Skeletal muscle tissue (tissue), 4 donors: Measurements from ENCODE around the gene TNP2. TPM values are rescaled to one million over a fixed set of nuclear protein-coding genes. Genes with fewer than 3 reads are reported as not detected.
A peak's percentile ranks its signal among the peaks of the same experiment; 100 is the strongest.

ENCODE experiments used
- H3K27ac ChIP-seq: one replicate; pipeline ENCODE4 v1.7.0; 2013; ENCODE audit warnings: mild to moderate bottlenecking, low read depth, low read length, inconsistent platforms
- H3K27me3 ChIP-seq, 3 donors: one replicate each; pipeline ENCODE4 v1.7.0; 2013; ENCODE audit warnings: low read length in 3 of 3; ENCODE audit not compliant: control insufficient read depth in 3 of 3, insufficient read depth in 3 of 3
- H3K36me3 ChIP-seq, 3 donors: one replicate each; pipeline ENCODE4 v1.7.0; 2013; ENCODE audit warnings: low read length in 3 of 3; ENCODE audit not compliant: control insufficient read depth in 3 of 3, insufficient read depth in 3 of 3
- H3K4me1 ChIP-seq, 3 donors: one replicate each; pipeline ENCODE4 v1.7.0; 2013; ENCODE audit warnings: low read length in 3 of 3, mild to moderate bottlenecking in 3 of 3; ENCODE audit not compliant: control insufficient read depth in 3 of 3, insufficient read depth in 3 of 3
- H3K4me3 ChIP-seq, 3 donors: one replicate each; pipeline ENCODE4 v1.7.0; 2013; ENCODE audit warnings: low read length in 3 of 3
- H3K9ac ChIP-seq, 3 donors: one replicate each; pipeline ENCODE4 v1.7.0; 2013; ENCODE audit warnings: low read length in 3 of 3, mild to moderate bottlenecking in 3 of 3, moderate library complexity in 2 of 3, low read depth in 1 of 3
- H3K9me3 ChIP-seq, 3 donors: one replicate each; pipeline ENCODE4 v1.7.0; 2013; ENCODE audit warnings: low read length in 3 of 3; ENCODE audit not compliant: control insufficient read depth in 3 of 3
- total RNA-seq: library from RNA; depleted of rRNA; stranded (reverse); fragments of >200 nt; gene quantifications from one replicate; pipeline ENCODE4 v1.2.3, GENCODE V29; 2014
- donor health status: Osteomylitis.

TNP2 gene
- total RNA-seq, 1 donor from 2014 or later, result not detected

- peak within 1 kb of the TSS; percentile 97 for H3K27ac ChIP-seq
Observed at GRCh38 chr16:11255737-11256660, 13.1 kb downstream of the TNP2 start, which contains the start of gene SOCS1. Gene SOCS1 (minus strand): TSS chr16:11256204. CDS start chr16:11255478, 726 bp downstream.

DNA sequence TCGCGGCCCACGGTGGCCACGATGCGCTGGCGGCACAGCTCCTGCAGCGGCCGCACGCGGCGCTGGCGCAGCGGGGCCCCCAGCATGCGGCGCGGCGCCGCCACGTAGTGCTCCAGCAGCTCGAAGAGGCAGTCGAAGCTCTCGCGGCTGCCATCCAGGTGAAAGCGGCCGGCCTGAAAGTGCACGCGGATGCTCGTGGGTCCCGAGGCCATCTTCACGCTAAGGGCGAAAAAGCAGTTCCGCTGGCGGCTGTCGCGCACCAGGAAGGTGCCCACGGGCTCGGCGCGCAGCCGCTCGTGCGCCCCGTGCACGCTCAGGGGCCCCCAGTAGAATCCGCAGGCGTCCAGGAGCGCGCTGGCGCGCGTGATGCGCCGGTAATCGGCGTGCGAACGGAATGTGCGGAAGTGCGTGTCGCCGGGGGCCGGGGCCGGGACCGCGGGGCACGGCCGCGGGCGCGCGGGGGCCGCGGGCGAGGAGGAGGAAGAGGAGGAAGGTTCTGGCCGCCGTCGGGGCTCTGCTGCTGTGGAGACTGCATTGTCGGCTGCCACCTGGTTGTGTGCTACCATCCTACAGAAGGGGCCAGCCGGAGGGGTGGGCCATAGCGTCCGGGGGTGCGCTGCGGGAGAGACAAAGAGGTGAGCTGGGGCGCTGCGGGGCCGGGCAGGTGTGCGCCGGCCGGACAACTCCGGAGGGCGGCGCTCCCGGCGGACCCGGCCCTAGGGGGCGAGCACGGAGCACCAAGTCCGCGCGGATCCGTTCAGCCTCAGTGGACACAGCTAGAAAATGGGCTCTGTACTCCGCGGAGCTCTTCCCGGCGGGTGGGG, 14.0 kb downstream of the TNP2 start:
- H3K4me1 ChIP-seq, result peaks cover 20 to 32% (median 30%) of the 10 kb centered on the region in 3 donors
- no peaks in the 10 kb centered on the region for H3K36me3 ChIP-seq
- peak overlapping the region; percentile 68 for H3K27ac ChIP-seq
- H3K9me3 ChIP-seq, result no peaks in the 10 kb centered on the region
- no peaks in the 10 kb centered on the region for H3K27me3 ChIP-seq
- H3K9ac ChIP-seq, result peak overlapping the region in 2 of 3 donors; percentile 74 to 79
- H3K4me3 ChIP-seq, result peak overlapping the region; percentile 48 to 81 (median 71)

More at GRCh38 chr16:11255737-11256660, 13.1 kb downstream of the TNP2 start, which contains the start of gene SOCS1:
- Histone ChIP-seq H3K36me3 (no peaks in the 10 kb centered on the region), H3K27me3 (no peaks in the 10 kb centered on the region), H3K4me3 (peak within 1 kb of the TSS; percentile 79 to 82 (median 81)), H3K9ac (peak within 1 kb of the TSS; percentile 87 to 95 (median 93)), H3K4me1 (peaks cover 20 to 32% (median 30%) of the 10 kb centered on the region in 3 donors), H3K9me3 (no peaks in the 10 kb centered on the region)

- Histone ChIP-seq H3K4me1 (peaks cover 19 to 30% (median 28%) of the 10 kb centered on the region in 3 donors), H3K27me3 (no peaks in the 10 kb centered on the region), H3K9ac (peak overlapping the region in 2 of 3 donors; percentile 29 to 79), H3K36me3 (no peaks in the 10 kb centered on the region), H3K9me3 (no peaks in the 10 kb centered on the region), H3K27ac (no peak overlapping the region), H3K4me3 (peak overlapping the region in 2 of 3 donors; percentile 50 to 71)
Observed at GRCh38 chr16:11253995-11254912, 14.9 kb downstream of the TNP2 start.

DNA sequence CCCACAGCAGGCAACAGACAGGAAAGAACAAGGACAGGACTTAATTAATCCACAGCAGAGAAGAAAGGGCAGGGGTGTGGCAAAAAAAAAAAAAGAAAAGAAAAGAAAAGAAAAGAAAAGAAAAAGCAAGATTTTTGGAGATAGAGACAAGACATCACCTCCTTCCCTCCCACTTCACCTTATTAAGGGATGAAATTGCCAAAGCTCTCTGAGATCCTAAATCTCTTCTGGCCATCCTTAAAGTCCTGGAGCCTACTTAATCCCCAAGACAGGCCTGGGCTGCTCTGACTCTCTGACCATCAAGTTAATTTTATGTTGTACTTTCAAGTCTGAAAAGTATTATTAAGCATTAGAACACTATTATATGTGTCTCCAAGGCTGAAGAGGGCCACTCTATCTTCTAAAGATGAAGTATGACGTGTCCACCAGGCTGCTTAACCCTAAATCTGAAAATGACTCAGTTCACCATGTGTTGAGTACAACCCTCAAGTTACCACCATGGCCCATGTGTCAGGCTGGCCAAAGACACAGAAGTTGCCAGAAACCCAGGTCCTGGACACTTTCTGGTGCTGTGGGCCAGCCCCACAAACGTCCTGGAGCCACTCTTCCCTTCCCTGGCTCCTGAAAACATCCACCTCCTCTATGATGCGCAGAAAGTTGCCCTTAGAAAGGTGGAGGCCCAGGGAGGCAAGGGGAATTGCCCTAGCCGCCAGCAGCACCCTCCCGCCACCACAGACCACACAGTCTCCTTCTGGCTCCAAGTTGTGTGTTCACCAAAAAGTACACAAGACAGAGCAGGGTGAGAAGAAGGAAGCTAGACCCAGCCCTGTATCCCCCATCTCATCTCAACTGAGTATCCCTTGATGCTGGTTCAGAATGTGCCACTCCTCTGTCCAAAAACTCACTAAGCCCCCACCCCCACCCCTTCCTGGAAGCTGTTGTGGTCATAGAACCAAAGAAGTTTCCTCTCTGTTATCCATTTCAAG, 15.8 kb downstream of the TNP2 start:
- H3K4me1 ChIP-seq, result peaks cover 13 to 22% (median 18%) of the 10 kb centered on the region in 3 donors
- H3K9me3 ChIP-seq, result no peaks in the 10 kb centered on the region
- H3K27me3 ChIP-seq, result no peaks in the 10 kb centered on the region
- H3K36me3 ChIP-seq, result no peaks in the 10 kb centered on the region
- peak overlapping the region in 1 of 3 donors; percentile 29 for H3K9ac ChIP-seq
- H3K27ac ChIP-seq, result no peak overlapping the region
- no peak overlapping the region for H3K4me3 ChIP-seq

GRCh38 chr16:11252482-11252931, 16.6 kb downstream of the TNP2 start:
- H3K27ac ChIP-seq, result no peak overlapping the region
- H3K36me3 ChIP-seq, result no peaks in the 10 kb centered on the region

GRCh38 chr16:11251525-11252481, 17.3 kb downstream of the TNP2 start:
- Histone ChIP-seq H3K27ac (no peak overlapping the region), H3K36me3 (no peaks in the 10 kb centered on the region), H3K4me3 (no peak overlapping the region), H3K4me1 (peaks cover 6 to 14% (median 8%) of the 10 kb centered on the region in 3 donors), H3K9ac (no peak overlapping the region), H3K9me3 (no peaks in the 10 kb centered on the region), H3K27me3 (no peaks in the 10 kb centered on the region)

More at GRCh38 chr16:11252482-11252931, 16.6 kb downstream of the TNP2 start:
- Histone ChIP-seq H3K4me3 (no peak overlapping the region), H3K9me3 (no peaks in the 10 kb centered on the region), H3K4me1 (peaks cover 13 to 21% (median 15%) of the 10 kb centered on the region in 3 donors), H3K9ac (no peak overlapping the region), H3K27me3 (no peaks in the 10 kb centered on the region)

DNA sequence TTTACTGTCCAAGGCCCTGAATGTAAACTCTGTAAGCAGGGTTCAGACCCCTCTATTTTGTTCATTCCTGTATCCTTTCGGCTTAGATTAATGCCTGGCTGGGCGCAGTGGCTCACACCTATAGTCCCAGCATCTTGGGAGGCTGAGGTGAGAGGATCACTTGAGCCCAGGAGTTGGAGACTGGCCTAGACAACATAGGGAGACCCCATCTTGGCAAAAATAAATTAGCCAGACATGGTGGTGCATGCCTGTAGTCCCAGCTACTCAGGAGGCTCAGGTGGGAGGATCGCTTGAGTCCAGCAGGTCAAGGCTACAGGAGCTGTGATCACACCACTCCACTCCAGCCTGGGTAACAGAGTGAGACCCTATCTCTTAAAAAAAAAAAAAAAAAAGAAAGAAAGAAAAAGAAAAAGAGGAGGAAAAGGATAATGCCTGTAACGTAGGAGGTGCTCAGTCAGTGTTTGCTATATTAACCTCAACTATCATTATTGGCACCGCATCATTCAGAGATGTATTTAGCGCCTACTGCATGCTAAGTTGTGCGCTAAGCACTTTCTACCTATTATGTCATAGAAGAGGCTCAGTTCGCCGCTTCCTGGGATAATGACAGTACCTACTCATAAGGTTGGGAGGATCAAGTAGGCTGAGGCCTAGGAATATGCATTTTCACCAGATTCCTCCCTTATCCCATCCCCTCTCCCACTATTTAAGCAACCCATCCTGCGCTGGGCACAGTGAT, 18.2 kb downstream of the TNP2 start:
- no peaks in the 10 kb centered on the region for H3K27me3 ChIP-seq
- H3K36me3 ChIP-seq, result no peaks in the 10 kb centered on the region
- no peak overlapping the region for H3K9ac ChIP-seq
- no peak overlapping the region for H3K27ac ChIP-seq
- peaks cover 5 to 12% (median 7%) of the 10 kb centered on the region in 3 donors for H3K4me1 ChIP-seq
- no peaks in the 10 kb centered on the region for H3K9me3 ChIP-seq
- no peak overlapping the region for H3K4me3 ChIP-seq
